ENCODE results near the gene ATF7. TPM values are rescaled to one million over a fixed set of nuclear protein-coding genes. Genes with fewer than 3 reads are reported as not detected.

ATF7 gene
- total and polyA plus RNA-seq, 2 of the 13 experiments (the other 11 are each of a cell fraction or from before 2014, with no cell fraction given): 9.6 to 16.2 TPM

GRCh38 chr12:53585448-53586125, 40.6 kb downstream of the ATF7 start (continued):
- TF ChIP-seq ZBTB7B (CRISPR knock-in tag; IDR thresholded peaks at IDR 0.05) (no peak), DPF2 (CRISPR knock-in tag; IDR thresholded peaks at IDR 0.05; ENCODE audit: borderline replicate concordance, low read depth) (no peak), JUND (CRISPR knock-in tag; IDR thresholded peaks at IDR 0.05) (no peak)

- Histone ChIP-seq H2AFZ (ENCODE audit: low read length) (no peak overlapping the region), H3K36me3 (replicated peaks in 1 of 2; ENCODE audit: control insufficient read depth in 1 of 2, insufficient read depth in 2 of 2, low read length in 2 of 2) (peaks cover 2 to 8% of the 10 kb centered on the region in 2 experiments; a peak in 3 of 5 replicates), H3K9me3 (ENCODE audit: low read length) (no peaks in the 10 kb centered on the region), H3K79me2 (ENCODE audit: insufficient read depth, low read length) (no peaks in the 10 kb centered on the region), H3K27me3 (ENCODE audit: control insufficient read depth in 1 of 2, insufficient read depth in 2 of 2, low read length in 2 of 2) (no peaks in the 10 kb centered on the region), H3K27ac (ENCODE audit: extremely low read length, insufficient read depth, low read length) (no peak overlapping the region), H3K4me2 (ENCODE audit: low read depth, low read length) (no peak overlapping the region), H3K4me1 (ENCODE audit: insufficient read depth, low read length) (peaks cover 6% of the 10 kb centered on the region; the same call in 1 of the 2 replicates), H4K20me1 (ENCODE audit: insufficient read depth, low read length) (no peaks in the 10 kb centered on the region), H3K4me3 (replicated peaks in 1 of 3; ENCODE audit: insufficient read depth in 1 of 3, low read depth in 2 of 3, low read length in 3 of 3) (no peak overlapping the region), H3K9ac (ENCODE audit: insufficient read depth, low read depth, low read length) (no peak overlapping the region)
- TF ChIP-seq TRAFD1 (CRISPR knock-in tag; IDR thresholded peaks at IDR 0.05; ENCODE audit: borderline replicate concordance) (no peak), HMGXB4 (CRISPR knock-in tag; IDR thresholded peaks at IDR 0.05; ENCODE audit: borderline replicate concordance in 1 of 2, low read depth in 1 of 2) (no peak)
- no TSS peak for BruUV-seq (replicated peaks)
- ATAC-seq (no peak), FAIRE-seq (no peak), DNase-seq (ENCODE audit: low spot score) (no peak)
- 85% methylated on average over 5 of the region's 5 CpGs for WGBS (ENCODE audit: low lambda C conversion rate)
- CTCF ChIA-PET (ENCODE audit: low intra/inter-chr PET ratio, low total read pairs): no interaction called here
- POLR2A ChIA-PET: no interaction called here
- intact Hi-C loops (cut with micrococcal nuclease; ENCODE audit: unreplicated experiment): no loop called here
- in situ Hi-C loops (cut with HindIII; ENCODE audit: extremely low pct_ligation_motif_present, low pct_unique_long_range_greater_than_20kb): no loop called here
Measured at GRCh38 chr12:53579545-53579955, 46.6 kb downstream of the ATF7 start.

All from HepG2 (cell line).